ENCODE measurements around the gene PALLD.
"Not testable (repeated sequence)": the region's sequence is repeated elsewhere in the genome, so short reads cannot be mapped to it uniquely, and the experiment has no call there.

Gene PALLD

DNA sequence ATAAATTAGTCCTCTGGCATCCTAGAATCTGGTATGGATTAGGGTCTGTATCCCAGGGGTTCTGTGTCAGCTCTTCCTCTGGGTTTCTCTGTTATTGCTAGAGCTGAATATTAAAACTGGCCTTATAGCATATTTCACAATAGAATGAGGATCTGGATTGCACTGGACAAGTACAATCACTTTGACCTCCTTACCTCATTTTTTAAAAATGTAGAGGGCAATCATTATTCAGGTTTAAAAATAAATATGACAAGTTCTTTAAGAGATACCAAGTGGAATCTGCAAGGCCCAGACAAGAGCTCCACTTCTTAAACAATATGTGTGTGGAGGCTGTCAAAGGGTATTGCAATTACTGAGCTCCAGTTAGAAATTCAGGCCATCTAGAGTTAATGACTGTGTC is 1.4 kb downstream of the PALLD start:
- DNase-seq, result no peak

DNA sequence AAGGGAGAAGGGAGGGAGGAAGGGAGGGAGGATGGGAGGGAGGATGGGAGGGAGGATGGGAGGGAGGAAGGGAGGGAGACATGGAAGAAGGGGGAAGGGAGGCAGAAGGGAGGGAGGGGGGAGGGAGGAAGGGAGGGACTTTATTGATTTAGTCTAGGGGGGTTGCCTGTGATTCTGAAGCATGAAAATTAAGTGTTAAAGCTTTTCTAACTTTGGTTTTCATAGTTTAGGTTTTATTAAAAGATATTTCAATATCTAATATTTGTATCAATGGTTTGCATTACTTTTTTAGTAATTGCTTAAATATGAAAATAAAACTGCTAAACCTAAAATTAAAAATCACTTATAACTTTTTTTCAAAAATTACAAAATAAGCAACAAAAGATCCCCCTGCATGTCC is 2.4 kb downstream of the PALLD start:
- DNase-seq, result no peak

DNA sequence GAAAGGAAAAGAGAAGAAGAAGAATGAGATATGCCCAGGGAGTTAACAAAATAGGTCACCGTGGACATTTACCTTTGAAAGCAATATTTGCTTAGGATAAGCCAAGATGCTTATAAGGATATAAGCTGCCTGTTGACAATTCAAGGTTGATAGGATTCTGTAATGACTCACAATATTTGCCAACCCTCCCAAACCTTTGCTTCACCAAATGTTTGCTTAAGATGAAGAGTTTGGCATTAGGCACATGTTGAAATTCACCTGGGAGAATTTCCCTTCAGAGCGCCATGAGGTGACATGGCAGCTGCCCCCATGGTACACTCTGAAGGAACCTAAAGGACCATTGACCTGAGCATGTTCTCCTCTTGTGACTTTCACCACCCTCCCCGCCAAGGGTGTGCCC is 4.6 kb downstream of the PALLD start:
- DNase-seq, result no peak

DNA sequence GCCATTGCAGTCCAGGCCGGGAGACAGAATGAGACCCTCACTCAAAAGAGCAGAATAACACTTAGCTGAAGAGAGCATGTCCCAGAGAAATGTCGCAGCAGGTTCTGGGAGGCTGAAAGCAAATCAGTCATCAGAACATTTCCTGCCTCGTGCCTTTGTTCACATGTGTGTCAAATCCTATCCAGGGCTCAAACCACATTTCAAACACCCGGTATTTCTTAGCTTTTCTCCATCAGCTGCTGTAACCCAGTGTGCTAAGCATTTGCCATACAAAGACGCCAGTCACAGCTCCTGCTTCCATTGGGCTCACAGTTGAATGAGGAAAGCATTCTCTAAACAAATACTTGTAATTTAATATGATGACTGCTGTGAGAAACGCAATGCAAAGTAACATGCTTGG is 6.0 kb downstream of the PALLD start:
- DNase-seq, result no peak

DNA sequence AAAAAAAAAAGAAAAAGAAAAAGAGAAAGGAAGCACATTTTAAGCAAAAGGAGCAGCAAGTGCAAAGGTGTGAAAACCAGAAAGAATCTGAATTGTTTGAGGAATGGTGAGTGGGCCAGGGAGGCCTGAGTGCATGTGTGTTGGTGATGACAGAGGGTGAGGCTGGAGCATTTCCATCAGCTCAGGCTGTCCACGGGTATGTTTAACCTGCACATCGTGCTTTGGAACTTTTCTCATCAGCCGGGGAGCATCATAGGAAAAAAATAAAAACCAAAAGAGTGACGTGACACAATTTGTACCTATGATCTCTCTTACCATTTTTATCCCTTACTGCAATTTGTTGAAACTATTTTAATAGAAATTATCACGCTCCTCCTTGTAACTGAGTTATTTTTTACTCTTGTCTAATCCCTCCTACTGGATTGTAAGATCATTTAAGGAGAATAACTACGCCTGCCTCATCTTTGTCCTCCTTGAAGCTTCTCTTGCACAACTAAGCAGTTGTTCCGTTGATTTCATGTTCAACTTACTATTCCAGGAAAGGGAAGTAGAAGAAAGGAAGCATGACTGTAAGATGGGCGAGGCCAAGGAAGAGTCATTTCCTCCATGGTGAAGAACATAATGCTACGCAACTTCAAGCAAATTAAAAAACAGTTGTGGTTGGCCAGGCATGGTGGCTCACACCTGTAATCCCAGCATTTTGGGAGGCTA is 7.0 kb downstream of the PALLD start:
- no peak for DNase-seq

DNA sequence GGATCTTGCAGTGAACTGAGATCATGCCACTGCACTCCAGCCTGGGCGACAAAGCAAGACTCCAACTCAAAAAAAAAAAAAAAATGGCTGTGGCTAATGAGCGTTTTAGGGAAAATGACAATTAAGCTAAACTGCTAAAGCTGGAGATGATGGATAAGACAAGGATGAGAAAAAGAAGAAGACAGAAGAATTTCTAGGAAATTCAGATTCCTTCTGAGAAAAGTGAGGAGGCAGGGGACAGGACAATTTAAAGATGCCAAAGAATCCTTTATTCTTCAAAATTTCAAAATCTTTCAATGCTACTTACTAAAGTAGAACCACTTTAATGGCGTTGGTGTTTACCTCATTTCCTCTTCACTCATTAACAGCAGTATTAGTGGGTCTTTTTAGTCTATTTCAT is 7.7 kb downstream of the PALLD start:
- DNase-seq, result no peak

DNA sequence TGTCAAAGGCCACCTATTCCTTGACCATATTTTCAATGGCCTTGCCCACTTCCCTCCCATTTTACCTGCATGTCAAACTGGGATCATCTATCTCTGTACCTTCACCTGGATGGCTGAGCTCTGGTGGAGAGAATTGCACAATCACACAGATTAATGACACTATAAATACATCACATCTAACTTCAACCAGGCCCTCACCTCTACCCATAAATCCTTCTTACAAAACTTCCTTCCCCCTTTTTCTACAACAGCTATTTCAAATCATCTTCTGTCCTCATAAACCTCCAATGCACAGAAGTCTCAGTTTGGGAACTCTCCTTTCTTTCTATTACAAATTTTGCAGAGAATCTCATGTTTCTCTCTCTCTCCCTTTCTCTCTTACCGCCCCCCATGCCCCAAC is 9.2 kb downstream of the PALLD start:
- DNase-seq, result no peak

DNA sequence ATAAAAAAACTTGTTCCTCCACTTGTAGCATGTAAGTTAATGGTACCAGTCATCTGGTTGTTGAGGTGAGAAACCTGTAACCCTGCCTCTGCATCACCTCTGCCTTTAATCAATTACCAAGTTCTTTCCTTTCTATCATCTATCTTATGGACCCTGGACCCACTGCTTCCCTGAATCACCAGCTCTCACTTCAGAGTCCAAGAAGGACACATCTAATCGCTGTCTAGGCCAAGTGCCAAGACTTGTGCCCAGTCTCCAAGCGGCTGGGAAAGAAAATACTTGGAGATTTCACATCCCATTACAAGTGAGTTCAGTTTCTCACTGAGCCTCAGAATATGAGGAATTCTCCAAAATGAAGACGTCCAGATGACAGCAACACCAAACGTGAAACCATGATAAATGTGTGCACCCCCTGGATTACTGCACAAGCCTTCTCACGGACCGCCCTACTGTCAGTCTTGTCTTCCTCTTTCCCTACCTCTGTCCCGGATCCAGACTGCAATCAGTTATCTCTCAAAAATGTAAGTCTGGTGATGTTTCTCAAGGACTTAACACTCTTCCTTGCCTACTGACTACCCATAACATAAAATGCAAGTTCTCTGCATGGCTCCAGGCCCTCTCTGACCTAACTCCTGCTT is 10.4 kb downstream of the PALLD start:
- DNase-seq, result no peak

DNA sequence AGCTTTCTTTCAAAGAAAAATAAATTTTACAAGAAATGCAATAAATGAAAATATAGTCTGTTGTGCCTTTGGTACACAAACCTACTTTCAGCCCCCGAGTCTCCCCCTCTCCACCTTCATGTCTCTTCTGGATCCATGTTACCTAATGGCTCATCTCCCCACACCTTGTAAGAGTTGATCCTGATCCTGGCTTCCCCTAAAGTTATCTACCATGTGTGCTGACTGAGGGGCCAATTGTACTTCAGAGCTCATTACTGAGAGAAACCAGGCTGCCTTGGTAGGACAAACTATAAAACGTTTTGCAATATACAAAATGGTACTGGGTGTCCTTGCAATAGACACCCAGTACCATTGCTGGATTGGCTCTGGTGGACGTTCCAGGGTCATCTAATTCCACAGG is 11.8 kb downstream of the PALLD start:
- no peak for DNase-seq

DNA sequence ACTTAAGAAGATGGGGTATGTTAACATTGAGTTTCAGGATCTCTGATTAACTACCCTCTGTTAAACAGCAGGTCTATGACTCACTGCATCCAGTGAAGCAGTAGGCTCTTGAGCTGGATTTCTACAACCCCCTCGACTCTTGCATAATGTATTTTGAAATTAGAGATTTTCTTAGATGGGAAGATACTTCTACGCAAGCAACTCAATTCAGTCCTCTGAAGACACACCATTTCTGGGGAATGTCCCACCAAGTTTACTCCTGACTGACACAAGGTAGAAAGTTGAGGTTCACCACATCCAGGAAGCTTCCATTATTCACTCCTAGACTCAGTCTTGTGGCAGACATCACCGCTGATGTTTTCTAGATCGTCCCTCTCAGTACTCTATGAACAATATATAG is 12.9 kb downstream of the PALLD start:
- no peak for DNase-seq

DNA sequence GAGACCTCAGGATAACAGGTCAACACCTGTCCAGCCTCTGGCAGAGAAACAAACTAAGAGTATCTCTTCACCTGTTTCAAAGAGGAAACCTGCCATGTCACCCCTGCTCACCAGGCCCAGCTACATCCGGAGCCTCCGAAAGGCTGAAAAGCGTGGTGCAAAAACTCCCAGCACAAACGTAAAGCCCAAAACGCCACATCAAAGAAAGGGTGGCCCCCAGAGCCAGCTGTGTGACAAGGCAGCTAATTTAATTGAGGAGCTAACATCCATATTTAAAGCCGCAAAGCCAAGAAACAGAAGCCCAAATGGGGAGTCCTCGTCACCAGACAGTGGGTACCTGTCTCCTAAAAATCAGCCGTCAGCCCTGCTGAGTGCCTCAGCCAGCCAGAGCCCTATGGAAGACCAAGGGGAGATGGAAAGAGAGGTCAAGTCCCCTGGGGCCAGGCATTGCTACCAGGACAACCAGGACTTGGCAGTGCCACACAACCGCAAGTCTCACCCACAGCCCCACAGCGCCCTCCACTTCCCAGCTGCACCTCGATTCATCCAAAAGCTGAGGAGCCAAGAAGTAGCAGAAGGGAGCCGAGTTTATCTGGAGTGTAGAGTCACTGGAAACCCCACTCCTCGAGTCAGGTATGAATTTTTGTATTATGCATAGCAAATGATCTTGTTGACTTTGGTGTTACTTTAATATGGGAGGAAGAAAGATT is 15.1 kb downstream of the PALLD start:
- DNase-seq, result peak; percentile 54

DNA sequence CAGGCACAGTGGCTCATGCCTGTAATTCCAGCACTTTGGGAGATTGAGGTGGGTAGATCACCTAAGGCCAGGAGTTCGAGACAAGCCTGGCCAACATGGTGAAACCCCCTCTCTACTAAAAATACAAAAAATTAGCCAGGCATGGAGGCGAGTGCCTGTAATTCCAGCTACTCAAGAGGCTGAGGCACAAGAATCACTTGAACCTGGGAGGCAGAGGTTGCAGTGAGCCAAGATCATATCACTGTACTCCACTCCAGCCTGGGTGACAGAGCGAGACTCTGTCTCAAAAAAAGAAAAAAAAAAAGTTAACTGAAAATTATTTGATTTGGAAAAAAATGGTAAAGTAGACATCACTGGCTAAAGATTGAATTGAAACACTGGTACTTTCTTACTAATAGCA is 17.0 kb downstream of the PALLD start:
- DNase-seq, result not testable (repeated sequence)

DNA sequence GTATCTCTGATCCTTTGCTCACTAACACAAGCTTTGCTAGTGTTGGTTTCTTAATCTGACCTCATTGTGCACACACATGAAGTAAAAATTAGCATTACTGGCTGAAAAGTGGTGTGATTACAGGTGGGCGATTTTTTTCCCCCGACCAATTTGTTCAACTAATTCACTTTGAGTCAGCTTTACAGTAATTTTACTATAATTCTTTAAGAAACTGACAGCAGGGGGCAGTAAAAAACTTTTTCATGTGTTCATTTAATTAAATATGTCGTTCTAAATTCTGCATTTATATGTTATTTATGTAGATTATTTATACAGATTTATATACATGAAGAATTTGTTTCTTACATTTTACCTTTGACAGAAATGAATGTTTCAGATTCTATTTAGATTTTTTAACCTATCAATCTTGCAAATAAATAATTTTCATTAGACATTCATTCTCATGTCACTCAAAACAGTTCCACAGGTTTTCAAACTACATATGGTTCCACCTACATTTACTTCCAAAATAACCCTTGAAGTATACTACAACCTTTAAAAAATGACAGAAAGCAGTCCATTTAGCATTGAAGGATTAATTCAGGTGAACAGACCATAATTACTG is 17.5 kb downstream of the PALLD start:
- no peak for DNase-seq

DNA sequence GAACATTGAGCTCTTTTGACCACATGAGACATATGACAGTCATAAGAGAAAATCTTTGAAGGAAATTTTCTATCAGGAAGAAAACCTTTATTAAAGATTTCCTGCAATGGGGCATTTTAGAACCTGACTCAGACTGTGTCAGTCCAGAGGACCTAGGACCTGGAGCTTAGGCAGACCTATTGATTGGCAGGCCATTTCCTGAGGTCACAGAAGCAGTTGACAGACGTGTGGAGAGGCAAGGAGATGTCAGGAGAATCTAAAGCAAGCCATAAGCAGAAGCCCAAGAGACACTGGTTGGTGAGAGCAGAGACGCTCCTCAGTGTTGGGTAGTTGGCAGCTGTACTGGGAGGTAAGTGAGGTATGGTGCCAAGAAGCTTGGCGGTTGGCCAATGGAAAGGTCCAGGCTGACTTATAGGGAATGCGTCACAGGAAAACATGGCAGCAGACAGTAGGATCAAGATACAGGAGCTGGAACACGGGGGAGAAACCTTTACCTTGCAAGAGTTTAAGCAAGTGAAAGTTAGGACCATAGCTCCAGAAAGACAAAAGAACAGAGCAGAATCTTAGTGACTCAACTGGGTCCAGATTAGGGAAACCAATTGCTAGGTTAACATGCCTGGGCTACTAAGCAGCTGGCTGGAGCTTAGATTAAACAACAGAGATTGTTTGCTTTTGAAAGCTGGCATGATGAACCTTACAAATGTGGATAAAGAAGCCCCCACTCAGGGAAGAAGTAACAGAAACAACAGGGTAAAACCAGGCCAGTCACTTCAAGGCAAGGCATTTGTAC is 18.6 kb downstream of the PALLD start:
- no peak for DNase-seq

DNA sequence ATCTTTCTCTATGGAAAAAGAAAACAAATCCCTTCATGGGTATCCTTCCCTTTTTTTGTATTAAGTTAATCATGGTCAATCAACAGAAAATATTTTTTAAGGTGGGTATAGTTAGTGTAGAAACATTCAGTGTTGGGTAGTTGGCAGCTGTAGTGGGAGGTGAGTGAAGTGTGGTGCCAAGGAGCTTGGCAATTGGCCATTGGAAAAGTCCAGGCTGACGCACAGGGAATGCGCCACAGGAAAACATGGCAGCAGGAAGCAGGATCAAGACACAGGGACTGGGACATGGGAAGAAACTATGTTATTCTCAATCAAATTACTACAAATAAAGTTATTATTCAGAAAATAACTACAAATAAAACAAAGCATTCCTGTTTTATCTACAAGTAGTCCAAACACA is 20.0 kb downstream of the PALLD start:
- no peak for DNase-seq

DNA sequence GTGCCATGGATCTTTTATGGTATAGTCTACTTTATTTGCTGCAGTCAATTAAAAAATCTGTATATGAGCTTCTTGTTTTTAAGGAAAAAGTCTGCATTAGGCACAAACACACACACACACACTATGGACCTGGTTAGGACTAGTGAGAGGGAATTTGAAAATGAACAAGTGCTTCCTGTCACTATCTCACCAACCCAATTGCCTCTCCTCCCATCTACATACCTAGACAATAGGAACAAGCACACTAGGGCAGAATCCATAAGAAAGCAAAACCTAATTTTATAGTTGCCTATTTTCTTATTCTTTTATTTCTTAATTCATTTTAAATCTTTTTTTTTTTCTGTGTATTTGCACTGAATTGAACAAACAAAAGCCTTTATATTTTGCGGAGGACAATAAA is 22.7 kb downstream of the PALLD start:
- no peak for DNase-seq

DNA sequence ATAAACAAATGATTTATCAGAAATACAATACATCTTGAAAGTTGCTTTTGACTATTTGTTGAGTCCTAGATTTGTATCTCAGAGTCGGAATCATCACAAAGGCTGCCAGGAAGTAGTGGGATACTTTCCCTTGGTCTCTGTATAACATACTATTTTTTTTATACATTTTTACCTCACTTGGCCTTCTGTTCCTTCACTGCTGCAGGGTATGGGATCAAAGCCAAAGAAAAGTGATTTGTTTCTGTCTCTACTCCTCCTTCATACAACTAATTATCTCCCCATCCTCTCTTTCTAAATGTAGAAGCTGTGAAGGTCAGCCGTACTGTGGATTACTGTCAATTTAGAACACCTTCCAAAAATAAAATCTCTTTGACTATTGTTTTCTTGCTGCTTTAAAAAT is 24.9 kb downstream of the PALLD start:
- no peak for DNase-seq

DNA sequence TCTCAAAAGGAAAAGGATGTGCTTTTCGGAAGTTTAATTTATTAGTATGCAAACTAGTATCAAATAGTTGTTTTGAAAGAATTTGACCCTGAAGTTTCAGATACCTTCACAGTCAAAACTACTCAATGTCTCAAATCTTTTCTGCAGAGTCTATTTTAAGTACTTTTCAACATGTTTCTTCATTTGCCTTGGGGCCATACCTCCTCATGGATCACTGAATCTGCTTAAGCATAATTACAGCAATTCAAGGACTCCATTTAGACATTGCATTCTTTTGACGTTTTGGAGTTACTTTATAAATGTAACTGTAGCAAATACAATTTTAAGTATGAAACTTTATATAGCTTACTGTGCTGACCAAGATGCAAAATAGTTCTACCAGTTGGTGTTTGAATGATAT is 25.5 kb downstream of the PALLD start:
- no peak for DNase-seq

DNA sequence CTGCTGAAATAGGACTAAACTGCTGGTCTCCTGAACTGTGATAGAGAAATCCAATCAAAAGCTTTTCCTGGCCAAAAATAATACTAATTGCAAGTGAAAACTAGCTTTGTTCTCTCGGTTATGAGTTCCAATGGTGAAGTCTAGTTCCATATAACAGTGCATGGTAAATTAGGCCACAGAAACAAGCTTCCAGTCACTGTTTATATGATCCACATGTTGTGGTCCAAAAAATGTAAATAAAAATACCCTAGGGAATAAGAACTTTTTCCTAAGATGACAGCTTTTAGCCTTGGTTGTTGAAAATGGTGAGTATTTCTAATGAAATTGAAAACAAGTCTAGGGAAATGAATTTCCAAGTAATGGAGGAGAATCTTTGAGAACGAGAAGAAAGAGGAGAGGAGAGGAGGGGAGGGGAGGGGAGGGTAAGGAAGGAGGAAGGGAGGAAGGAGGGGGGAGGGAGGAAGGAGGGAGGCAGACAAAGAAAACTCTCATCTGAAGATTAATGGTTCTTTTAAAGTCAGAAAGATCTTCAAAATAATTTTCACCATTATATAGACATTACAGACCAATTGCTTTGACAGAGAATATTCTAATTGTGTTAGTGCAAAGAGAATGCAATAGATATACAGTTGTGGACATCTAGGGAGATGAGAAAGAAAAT is 26.1 kb downstream of the PALLD start:
- DNase-seq, result no peak

DNA sequence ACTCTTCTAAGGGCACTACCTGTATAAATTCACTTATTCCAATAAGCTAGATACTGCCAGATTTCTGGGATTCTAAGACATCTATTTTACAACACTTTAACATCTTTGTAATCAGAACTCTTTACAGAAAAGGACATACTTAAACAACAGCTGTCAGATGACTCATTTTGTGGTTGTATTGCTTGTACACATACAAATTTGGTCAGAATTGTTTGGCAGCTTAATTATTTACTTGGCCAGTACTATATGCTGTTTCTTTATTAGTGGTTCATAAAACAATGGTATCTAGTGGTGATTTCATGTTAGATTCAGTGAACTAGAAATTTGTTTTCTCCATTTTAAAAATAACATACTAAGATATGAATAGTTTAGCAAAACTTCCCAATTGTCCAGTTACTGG is 27.2 kb downstream of the PALLD start:
- no peak for DNase-seq

DNA sequence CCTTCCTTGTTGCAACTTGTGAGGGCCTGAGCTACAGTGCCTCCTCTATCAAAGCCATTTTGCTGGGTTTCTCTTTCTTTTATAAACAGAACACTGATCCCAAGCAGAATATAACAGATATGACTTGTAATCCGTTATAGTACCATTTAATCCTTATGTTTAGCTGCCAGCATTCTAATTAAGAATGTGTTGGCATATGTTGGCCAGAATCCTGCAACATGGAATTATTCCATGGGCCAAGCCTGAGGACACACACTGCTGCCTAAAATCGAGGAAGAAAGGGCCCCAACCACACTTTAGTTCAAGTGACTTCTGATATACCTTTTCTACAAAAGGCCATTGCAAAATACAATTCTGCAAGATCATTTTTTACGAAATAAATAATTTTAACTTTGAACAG is 28.0 kb downstream of the PALLD start:
- DNase-seq, result no peak

DNA sequence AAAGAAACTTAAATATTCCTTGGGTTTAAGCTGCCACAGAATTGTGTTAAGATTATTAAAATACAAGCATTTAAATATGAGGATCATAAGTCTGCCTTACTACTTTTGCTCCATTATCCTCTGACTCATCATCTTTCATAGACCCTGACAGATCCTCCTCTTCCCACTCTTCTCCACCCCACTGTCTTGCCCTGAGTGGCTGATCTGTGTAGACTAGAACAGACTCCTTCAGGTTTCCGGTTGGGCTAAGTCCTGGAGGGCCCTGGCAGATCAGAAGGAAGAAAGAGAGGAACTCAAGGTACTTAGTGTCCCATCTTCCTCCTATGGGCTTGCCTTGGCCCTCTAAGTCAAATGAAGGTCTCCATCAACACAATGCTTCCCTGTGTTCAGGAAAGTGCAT is 30.7 kb downstream of the PALLD start:
- no peak for DNase-seq

Measured in stimulated activated CD4-positive, alpha-beta T cell treated with anti-CD3 and anti-CD28 coated beads, Interleukin-4, amount 100 ng/mL, for 1 hour (primary cell).